ENCODE data around the gene PLPP4.
A peak's percentile ranks its signal among the peaks of the same experiment; 100 is the strongest.

Gene PLPP4

DNA sequence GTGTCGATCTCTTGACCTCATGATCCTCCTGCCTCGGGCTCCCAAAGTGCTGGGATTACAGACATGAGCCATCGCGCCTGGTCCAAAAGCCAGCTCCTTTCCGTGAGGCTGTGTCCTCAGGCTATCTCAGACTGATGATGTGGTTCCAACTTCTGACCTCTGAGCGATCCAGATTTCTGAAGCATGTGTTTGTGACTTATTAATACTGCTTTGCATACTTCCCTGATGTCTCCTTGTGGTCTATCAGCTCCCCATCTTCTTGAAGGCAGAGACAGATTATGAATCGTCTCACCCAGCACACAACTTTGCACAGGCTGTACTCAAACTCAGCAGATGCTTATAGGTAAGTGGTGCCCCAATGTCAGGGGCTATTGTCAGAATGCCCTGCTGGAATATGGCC is 2.0 kb upstream of the PLPP4 start:
- no peaks in the 10 kb centered on the region for H3K36me3 ChIP-seq (ENCODE audit: control insufficient read depth in 2 of 2, insufficient read depth in 1 of 2, low read length in 2 of 2)
- ChIA-PET CTCF (interaction anchor here (2.6 kb wide), 1 partner anchor 32 kb away, joined by 8 read pairs; no protein-coding TSS in a partner anchor), POLR2A (no interaction called here)
- no peak for TF ChIP-seq YY2 (tag by site-specific recombination; IDR thresholded peaks at IDR 0.05)
- TF ChIP-seq KLF10 (tag by site-specific recombination; IDR thresholded peaks at IDR 0.05) = no peak
- TF ChIP-seq PRDM10 (tag by site-specific recombination; IDR thresholded peaks at IDR 0.05) = no peak
- TF ChIP-seq ZFP69B (tag by site-specific recombination; IDR thresholded peaks at IDR 0.05) = no peak
- no peak for TF ChIP-seq HOXD13 (CRISPR knock-in tag; IDR thresholded peaks at IDR 0.05; ENCODE audit: borderline replicate concordance)
- no peak for TF ChIP-seq ZNF514 (tag by site-specific recombination; IDR thresholded peaks at IDR 0.05)
- no peaks in the 10 kb centered on the region for H3K9me3 ChIP-seq (ENCODE audit: control insufficient read depth, insufficient read depth, low read depth, low read length)
- no peak overlapping the region for H3K27ac ChIP-seq (ENCODE audit: extremely low read depth, low read depth, low read length)
- no peaks in the 10 kb centered on the region; the same call in 1 of the 2 replicates for H3K4me1 ChIP-seq (ENCODE audit: control insufficient read depth, insufficient read depth, low read length)
- no peak overlapping the region for H3K4me3 ChIP-seq (ENCODE audit: low read depth, low read length)

GRCh38 chr10:120455606-120456005 is 1.4 kb upstream of the PLPP4 start:
- ChIA-PET CTCF (interaction anchor here (0.7 to 2.6 kb wide), 4 partner anchors 14 to 234 kb away, joined by 3 to 8 read pairs (median 4); no protein-coding TSS in a partner anchor), POLR2A (no interaction called here)
- no peaks in the 10 kb centered on the region for H3K36me3 ChIP-seq (ENCODE audit: control insufficient read depth in 2 of 2, insufficient read depth in 1 of 2, low read length in 2 of 2)
- no peaks in the 10 kb centered on the region for H3K9me3 ChIP-seq (ENCODE audit: control insufficient read depth, insufficient read depth, low read depth, low read length)
- H3K4me1 ChIP-seq (ENCODE audit: control insufficient read depth, insufficient read depth, low read length) = no peaks in the 10 kb centered on the region; the same call in 1 of the 2 replicates
- TF ChIP-seq KLF1 (tag by site-specific recombination; IDR thresholded peaks at IDR 0.05) = no peak
- TF ChIP-seq, protein P1, sequence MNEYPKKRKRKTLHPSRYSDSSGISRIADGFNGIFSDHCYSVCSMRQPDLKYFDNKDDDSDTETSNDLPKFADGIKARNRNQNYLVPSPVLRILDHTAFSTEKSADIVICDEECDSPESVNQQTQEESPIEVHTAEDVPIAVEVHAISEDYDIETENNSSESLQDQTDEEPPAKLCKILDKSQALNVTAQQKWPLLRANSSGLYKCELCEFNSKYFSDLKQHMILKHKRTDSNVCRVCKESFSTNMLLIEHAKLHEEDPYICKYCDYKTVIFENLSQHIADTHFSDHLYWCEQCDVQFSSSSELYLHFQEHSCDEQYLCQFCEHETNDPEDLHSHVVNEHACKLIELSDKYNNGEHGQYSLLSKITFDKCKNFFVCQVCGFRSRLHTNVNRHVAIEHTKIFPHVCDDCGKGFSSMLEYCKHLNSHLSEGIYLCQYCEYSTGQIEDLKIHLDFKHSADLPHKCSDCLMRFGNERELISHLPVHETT (tag by site-specific recombination; IDR thresholded peaks at IDR 0.05) = no peak
- H3K27ac ChIP-seq (ENCODE audit: extremely low read depth, low read depth, low read length) = no peak overlapping the region
- H3K4me3 ChIP-seq (ENCODE audit: low read depth, low read length) = no peak overlapping the region

DNA sequence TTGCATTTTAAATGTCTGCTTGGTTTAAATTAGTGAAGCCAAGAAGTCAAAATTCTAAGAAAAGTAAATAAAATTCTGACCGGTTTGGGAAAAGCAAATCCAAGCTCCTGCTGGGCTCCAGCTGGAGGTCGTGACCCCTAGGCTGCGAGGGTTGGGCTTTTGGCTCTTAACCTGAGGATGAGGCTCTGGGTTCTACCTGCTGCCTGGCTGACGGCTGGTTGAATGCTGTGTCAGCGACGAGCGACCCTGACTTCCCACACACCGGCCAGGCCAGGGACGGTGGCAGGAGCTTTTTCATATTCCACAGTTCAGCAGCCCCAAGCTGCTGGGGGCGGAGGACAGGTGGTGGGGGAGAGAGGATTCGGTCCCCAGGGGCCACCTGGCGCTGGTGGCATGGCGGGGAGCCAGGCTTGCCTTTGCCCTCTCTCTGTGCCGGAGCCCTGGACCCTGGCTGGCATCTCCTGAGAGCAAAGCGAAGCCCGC is 843 bp upstream of the PLPP4 start:
- POLR2A ChIA-PET = no interaction called here
- Histone ChIP-seq H3K4me3 (ENCODE audit: low read depth, low read length) (peak overlapping the region; percentile 44), H3K4me1 (ENCODE audit: control insufficient read depth, insufficient read depth, low read length) (no peaks in the 10 kb centered on the region; the same call in 1 of the 2 replicates), H3K27ac (ENCODE audit: extremely low read depth, low read depth, low read length) (no peak overlapping the region; the same call in 1 of the 2 replicates), H3K9me3 (ENCODE audit: control insufficient read depth, insufficient read depth, low read depth, low read length) (no peaks in the 10 kb centered on the region), H3K36me3 (ENCODE audit: control insufficient read depth in 2 of 2, insufficient read depth in 1 of 2, low read length in 2 of 2) (no peaks in the 10 kb centered on the region)
- CTCF ChIA-PET = interaction anchor here (0.7 to 2.6 kb wide), 4 partner anchors 14 to 234 kb away, joined by 3 to 8 read pairs (median 4); no protein-coding TSS in a partner anchor
- TF ChIP-seq ZNF658 (tag by site-specific recombination; IDR thresholded peaks at IDR 0.05) (no peak), GLIS2 (tag by site-specific recombination; IDR thresholded peaks at IDR 0.05) (peak; percentile 52), ZNF449 (tag by site-specific recombination; IDR thresholded peaks at IDR 0.05) (peak; percentile 78), ZNF148 (tag by site-specific recombination; IDR thresholded peaks at IDR 0.05; ENCODE audit: borderline replicate concordance) (no peak), ZBTB20 (tag by site-specific recombination; IDR thresholded peaks at IDR 0.05) (peak; percentile 86), SP3 (tag by site-specific recombination; IDR thresholded peaks at IDR 0.05) (no peak), ZBTB17 (tag by site-specific recombination; IDR thresholded peaks at IDR 0.05) (peak; percentile 87), GLIS1 (tag by site-specific recombination; IDR thresholded peaks at IDR 0.05) (peak; percentile 66)
- TF ChIP-seq, protein P2, sequence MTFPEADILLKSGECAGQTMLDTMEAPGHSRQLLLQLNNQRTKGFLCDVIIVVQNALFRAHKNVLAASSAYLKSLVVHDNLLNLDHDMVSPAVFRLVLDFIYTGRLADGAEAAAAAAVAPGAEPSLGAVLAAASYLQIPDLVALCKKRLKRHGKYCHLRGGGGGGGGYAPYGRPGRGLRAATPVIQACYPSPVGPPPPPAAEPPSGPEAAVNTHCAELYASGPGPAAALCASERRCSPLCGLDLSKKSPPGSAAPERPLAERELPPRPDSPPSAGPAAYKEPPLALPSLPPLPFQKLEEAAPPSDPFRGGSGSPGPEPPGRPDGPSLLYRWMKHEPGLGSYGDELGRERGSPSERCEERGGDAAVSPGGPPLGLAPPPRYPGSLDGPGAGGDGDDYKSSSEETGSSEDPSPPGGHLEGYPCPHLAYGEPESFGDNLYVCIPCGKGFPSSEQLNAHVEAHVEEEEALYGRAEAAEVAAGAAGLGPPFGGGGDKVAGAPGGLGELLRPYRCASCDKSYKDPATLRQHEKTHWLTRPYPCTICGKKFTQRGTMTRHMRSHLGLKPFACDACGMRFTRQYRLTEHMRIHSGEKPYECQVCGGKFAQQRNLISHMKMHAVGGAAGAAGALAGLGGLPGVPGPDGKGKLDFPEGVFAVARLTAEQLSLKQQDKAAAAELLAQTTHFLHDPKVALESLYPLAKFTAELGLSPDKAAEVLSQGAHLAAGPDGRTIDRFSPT (tag by site-specific recombination; IDR thresholded peaks at IDR 0.05) = 0 out of 2 replicates have a peak, but pooled peaks have one; percentile 73

Data from HEK293 (cell line).